SJCRH30 (cell line): Measurements from ENCODE around the gene FEZ2. TPM values are rescaled to one million over a fixed set of nuclear protein-coding genes. Genes with fewer than 3 reads are reported as not detected.
"Not testable (repeated sequence)": the region's sequence is repeated elsewhere in the genome, so short reads cannot be mapped to it uniquely, and the experiment has no call there.

Experiments used
- DNase-seq, 2 experiments: peaks; one replicate each; pipeline ENCODE4 v3.0.0-alpha.2; 2015 to 2020
- H3K27ac ChIP-seq: fragments of 250-450 bp; sonication (Bioruptor Pico); 2 replicates; pipeline ENCODE4 v1.5.1; 2020; ENCODE audit warnings: mild to moderate bottlenecking, moderate library complexity
- H3K27me3 ChIP-seq: fragments of 250-450 bp; sonication (Bioruptor Pico); 2 replicates; pipeline ENCODE4 v1.5.1; 2020; ENCODE audit warnings: mild to moderate bottlenecking, moderate library complexity
- H3K36me3 ChIP-seq: fragments of 250-450 bp; sonication (Bioruptor Pico); 2 replicates; pipeline ENCODE4 v1.5.1; 2020; ENCODE audit warnings: mild to moderate bottlenecking, moderate library complexity
- H3K4me1 ChIP-seq: fragments of 250-450 bp; sonication (Bioruptor Pico); 2 replicates; pipeline ENCODE4 v1.5.1; 2020; ENCODE audit warnings: mild to moderate bottlenecking, moderate library complexity
- H3K4me3 ChIP-seq: fragments of 250-450 bp; sonication (Bioruptor Pico); 2 replicates; pipeline ENCODE4 v1.5.1; 2020; ENCODE audit warnings: mild to moderate bottlenecking, moderate library complexity
- H3K9me3 ChIP-seq: fragments of 250-450 bp; sonication (Bioruptor Pico); replicated peaks from 2 replicates; pipeline ENCODE4 v1.5.1; 2020; ENCODE audit warnings: mild to moderate bottlenecking, moderate library complexity
- total RNA-seq: library from RNA; depleted of rRNA; stranded (reverse); fragments of >200 nt; shearing (Covaris generic); gene quantifications from 2 replicates; pipeline ENCODE4 v1.2.3, GENCODE V29; 2014

FEZ2 gene
- total RNA-seq, 1 experiment from 2014 or later = 35.6 TPM

DNA sequence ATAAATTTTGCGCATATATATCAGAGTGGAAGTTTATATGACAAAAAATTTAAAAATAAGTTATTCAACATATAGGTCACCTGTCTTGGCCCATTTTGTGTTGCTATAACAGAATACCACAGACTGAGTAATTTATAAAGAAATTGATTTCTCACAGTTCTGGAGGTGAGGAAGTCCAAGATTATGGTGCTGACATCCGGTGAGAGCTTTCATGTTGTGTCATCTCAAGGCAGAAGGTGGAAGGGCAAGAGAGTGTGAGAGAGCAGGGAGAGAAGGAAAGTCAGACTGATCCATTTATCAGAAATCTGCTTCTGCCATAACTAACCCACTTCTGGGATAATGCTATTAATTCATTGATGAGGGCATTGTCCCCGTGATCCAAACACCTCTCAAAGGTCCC is 9.0 kb upstream of the FEZ2 start:
- Histone ChIP-seq H3K27me3 (peaks cover 13% of the 10 kb centered on the region; the same call in 1 of the 2 replicates), H3K9me3 (peaks cover 6% of the 10 kb centered on the region; the same call in 1 of the 2 replicates), H3K27ac (no peak overlapping the region), H3K4me3 (no peak overlapping the region), H3K4me1 (no peaks in the 10 kb centered on the region; the same call in 1 of the 2 replicates), H3K36me3 (no peaks in the 10 kb centered on the region)
- DNase-seq = no peak

DNA sequence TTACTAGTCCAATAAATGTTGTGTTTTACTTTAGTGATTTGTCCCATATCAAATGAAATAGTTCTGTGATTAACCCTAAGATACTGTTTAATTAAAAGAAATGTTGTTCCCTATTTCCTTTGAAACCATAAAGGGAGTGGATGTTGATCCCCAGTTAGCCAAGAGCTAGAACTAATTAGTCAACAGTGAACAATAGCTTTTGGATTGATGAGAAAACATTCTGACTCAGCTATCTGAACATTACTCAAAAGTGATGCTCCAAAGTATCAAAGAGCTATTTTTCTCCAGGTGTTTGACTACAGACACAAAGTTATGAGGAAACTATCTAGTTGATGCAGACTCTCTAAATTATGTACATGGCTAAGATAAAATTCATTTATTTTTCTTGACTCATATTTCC is 7.3 kb upstream of the FEZ2 start:
- Histone ChIP-seq H3K36me3 (no peaks in the 10 kb centered on the region), H3K27me3 (peaks cover 13% of the 10 kb centered on the region; the same call in 1 of the 2 replicates), H3K4me1 (no peaks in the 10 kb centered on the region; the same call in 1 of the 2 replicates), H3K4me3 (no peak overlapping the region), H3K9me3 (peaks cover 6% of the 10 kb centered on the region; the same call in 1 of the 2 replicates), H3K27ac (no peak overlapping the region)
- DNase-seq = no peak

DNA sequence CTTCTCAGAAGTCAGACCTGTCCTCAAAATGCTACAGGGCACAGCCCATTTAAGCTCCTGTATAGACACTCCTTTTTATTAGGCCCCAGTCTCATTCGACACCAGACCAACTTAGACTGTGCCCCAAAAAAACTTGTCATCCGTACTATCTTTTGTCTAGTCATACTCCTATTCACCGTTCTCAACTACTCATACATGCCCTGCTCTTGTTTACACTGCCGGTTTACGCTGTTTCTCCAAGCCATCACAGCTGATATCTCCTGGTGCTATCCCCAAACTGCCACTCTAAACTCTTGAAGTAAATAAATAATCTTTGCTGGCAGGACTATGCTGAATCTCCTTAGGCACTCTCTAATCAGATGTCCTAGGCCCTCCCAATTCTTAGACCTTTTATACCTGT is 5.7 kb upstream of the FEZ2 start:
- not testable (repeated sequence) for H3K4me3 ChIP-seq, H3K36me3 ChIP-seq, H3K9me3 ChIP-seq, DNase-seq, H3K4me1 ChIP-seq, H3K27ac ChIP-seq
- H3K27me3 ChIP-seq = peaks cover 13% of the 10 kb centered on the region; the same call in 1 of the 2 replicates

DNA sequence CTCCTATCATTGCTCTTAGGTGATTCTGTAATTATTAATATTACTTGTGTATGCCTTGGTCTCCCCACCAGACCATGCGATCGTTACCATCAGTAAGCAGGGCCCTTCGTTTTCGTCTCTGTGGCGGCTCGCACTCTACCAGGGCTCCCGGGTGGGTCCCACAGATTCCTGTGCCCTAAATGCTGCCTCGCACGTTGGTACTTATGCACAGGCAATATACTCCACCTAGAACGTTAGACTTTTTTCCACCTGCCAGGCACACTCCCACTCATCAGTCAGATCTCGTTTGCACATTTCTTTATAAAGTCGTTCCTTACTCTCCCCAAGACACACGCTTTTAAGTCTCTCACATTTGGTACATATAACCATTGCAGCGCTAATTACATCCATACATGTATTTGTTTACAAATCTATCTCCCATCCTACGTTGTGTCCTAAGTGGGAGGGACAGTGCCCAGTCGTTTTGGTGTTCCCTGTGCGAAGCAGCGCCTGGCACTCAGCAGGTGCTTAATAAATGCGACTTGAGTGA is 901 bp downstream of the FEZ2 start:
- Histone ChIP-seq H3K4me3 (peak overlapping the region; percentile 99), H3K4me1 (peaks cover 8% of the 10 kb centered on the region), H3K9me3 (no peaks in the 10 kb centered on the region), H3K27ac (peak overlapping the region; percentile 71), H3K27me3 (no peaks in the 10 kb centered on the region), H3K36me3 (no peaks in the 10 kb centered on the region; the same call in 1 of the 2 replicates)
- no peak for DNase-seq

DNA sequence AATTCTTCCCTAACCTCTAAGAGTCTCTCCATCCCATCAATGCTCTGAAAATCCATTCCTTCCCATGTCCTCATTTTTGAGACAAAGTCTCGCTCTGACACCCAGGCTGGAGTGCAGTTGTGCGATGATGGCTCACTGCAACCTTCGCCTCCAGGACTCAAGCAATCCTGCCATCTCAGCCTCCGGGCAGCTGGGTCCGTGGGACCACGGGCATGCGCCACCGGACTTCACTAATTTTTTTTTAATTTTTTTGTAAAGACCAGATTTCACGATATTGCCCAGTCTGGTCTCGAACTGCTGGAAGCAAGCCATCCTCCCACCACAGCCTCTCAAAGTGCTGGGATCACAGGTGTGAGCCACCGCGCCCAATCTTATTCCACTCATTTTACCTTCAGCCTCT is 1.6 kb downstream of the FEZ2 start:
- H3K27me3 ChIP-seq = no peaks in the 10 kb centered on the region
- H3K4me1 ChIP-seq = peaks cover 8% of the 10 kb centered on the region
- no peaks in the 10 kb centered on the region; the same call in 1 of the 2 replicates for H3K36me3 ChIP-seq
- no peak overlapping the region for H3K4me3 ChIP-seq
- H3K9me3 ChIP-seq = no peaks in the 10 kb centered on the region
- DNase-seq = no peak
- H3K27ac ChIP-seq = no peak overlapping the region

- no peak for DNase-seq
- no peaks in the 10 kb centered on the region; the same call in 1 of the 2 replicates for H3K36me3 ChIP-seq
- no peak overlapping the region for H3K4me3 ChIP-seq
Measured at GRCh38 chr2:36594849-36595248, 3.1 kb downstream of the FEZ2 start.

DNA sequence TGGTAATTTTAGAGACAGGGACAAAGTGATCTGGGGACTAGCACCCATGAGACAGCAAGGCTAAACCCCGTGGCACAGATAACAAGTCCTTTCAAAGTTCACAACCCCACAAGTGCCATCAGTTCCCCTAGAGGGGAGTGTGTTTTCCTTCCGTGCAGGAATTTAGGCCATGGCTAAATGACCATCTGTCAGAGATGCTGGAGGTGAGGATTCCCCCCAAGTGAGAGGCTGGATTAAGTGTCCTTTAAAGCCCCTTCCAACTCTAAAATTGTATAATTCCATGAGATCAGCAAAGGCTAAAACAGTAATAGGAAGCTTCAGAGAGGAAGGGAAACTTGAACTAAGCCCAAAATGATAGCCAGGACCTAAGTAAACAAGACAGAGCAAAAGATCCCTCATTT is 8.7 kb downstream of the FEZ2 start:
- H3K27me3 ChIP-seq = no peaks in the 10 kb centered on the region
- no peak for DNase-seq
- no peaks in the 10 kb centered on the region for H3K4me1 ChIP-seq
- H3K27ac ChIP-seq = no peak overlapping the region
- H3K9me3 ChIP-seq = no peaks in the 10 kb centered on the region
- no peak overlapping the region for H3K4me3 ChIP-seq
- H3K36me3 ChIP-seq = peaks cover 20% of the 10 kb centered on the region

More at GRCh38 chr2:36594849-36595248, 3.1 kb downstream of the FEZ2 start:
- Histone ChIP-seq H3K27me3 (no peaks in the 10 kb centered on the region), H3K9me3 (no peaks in the 10 kb centered on the region), H3K4me1 (peaks cover 8% of the 10 kb centered on the region), H3K27ac (no peak overlapping the region)

- Histone ChIP-seq H3K4me1 (no peaks in the 10 kb centered on the region), H3K27me3 (no peaks in the 10 kb centered on the region), H3K4me3 (no peak overlapping the region), H3K27ac (no peak overlapping the region), H3K9me3 (no peaks in the 10 kb centered on the region), H3K36me3 (peaks cover 27% of the 10 kb centered on the region)
- no peak for DNase-seq
Measured at GRCh38 chr2:36587556-36587955, 10.4 kb downstream of the FEZ2 start.

DNA sequence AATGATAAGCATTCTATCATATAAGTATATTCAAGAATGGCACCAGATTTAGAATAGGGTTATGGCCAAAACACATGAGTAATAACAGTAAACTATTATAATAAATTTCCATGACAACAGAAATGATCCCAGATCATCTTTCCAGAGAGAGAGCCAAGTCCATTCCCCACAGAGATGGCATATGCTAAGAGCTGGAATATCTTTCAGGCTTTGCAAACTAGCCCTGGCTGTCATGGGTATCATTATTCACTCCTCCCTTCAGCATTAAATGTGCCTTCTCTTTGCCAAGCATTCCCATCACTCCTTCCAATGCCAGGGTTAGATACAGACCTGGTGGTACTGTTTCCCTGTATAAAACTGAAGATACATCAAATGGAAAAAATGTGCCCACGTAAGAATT is 10.9 kb downstream of the FEZ2 start:
- no peaks in the 10 kb centered on the region for H3K27me3 ChIP-seq
- no peaks in the 10 kb centered on the region for H3K9me3 ChIP-seq
- H3K36me3 ChIP-seq = peaks cover 31% of the 10 kb centered on the region
- H3K4me1 ChIP-seq = no peaks in the 10 kb centered on the region
- no peak for DNase-seq
- no peak overlapping the region for H3K27ac ChIP-seq
- H3K4me3 ChIP-seq = no peak overlapping the region

GRCh38 chr2:36586672-36587071 is 11.3 kb downstream of the FEZ2 start:
- Histone ChIP-seq H3K27me3 (no peaks in the 10 kb centered on the region), H3K4me3 (no peak overlapping the region), H3K9me3 (no peaks in the 10 kb centered on the region), H3K27ac (no peak overlapping the region), H3K36me3 (peaks cover 31% of the 10 kb centered on the region), H3K4me1 (no peaks in the 10 kb centered on the region)
- no peak for DNase-seq

DNA sequence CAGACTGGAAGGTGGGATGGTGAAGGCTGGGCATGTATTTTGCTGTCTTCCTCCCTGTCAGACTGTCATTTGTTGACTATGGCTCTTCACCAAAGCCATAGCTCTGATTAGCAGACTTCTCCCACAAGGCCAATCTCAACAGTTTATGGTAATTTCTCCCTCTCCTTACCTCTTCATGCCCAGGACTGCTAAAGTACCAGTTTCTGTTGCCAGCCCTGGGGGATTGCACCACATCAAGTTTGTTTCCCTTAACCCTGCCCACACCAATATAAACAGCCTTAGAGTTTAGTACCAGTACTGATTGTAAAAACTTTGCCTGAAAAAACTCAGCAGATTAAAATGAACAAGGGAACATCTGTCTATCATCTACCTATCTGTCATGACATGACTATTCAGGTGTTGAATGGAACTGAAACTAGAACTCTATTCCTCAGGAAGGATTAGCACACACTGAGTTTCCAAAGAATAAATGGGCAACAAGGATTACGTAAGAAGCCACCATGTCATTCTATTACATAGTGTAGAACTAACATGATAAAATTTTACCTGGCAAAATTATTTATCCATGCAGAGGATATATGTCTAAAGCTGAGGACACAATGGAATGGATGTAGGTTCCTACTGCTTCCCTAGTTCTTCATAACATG is 13.7 kb downstream of the FEZ2 start:
- Histone ChIP-seq H3K27me3 (no peaks in the 10 kb centered on the region), H3K36me3 (peaks cover 53% of the 10 kb centered on the region), H3K4me1 (no peaks in the 10 kb centered on the region), H3K27ac (no peak overlapping the region), H3K4me3 (no peak overlapping the region), H3K9me3 (no peaks in the 10 kb centered on the region)
- DNase-seq = no peak

DNA sequence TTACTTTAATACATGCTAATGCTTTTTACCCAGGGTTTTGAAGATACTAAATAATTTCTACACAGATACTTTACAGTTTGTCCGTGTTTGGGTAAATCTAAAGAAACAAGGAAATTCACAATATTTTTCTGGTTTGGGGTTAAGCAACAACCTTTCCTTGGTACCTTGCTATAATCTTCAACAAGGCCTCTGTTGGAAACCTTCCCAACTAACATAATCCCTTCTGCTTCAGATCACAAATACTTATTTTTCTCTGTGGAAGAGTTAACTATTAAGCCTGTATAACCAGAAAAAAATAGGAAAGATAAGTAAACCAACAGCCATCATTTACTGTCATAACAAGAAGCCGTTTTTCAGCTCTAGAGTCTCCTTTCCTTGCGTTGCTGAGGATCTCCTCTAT is 15.0 kb downstream of the FEZ2 start:
- Histone ChIP-seq H3K36me3 (peaks cover 58% of the 10 kb centered on the region), H3K4me3 (no peak overlapping the region), H3K9me3 (no peaks in the 10 kb centered on the region), H3K4me1 (no peaks in the 10 kb centered on the region), H3K27ac (no peak overlapping the region), H3K27me3 (no peaks in the 10 kb centered on the region)
- DNase-seq = no peak

DNA sequence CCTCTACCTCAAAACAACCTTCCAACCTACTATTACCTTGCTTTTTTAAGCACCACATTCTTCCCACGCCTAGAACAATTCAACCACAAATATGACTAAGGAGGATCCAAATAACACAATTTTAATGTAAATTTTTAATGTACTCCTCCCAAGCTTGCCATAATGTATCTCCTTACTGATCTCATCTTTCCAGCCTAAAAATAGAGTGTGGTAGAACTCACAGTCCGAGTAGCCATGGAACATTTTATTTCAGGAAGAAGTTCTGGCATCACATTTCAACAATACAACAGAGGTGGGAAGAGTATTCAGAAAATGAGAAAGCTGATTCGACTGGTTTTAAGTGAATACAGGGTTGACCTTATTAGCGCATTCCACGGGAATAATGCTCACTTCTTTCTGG is 15.4 kb downstream of the FEZ2 start:
- H3K36me3 ChIP-seq = peaks cover 61% of the 10 kb centered on the region
- no peak overlapping the region for H3K27ac ChIP-seq
- H3K4me1 ChIP-seq = no peaks in the 10 kb centered on the region
- H3K9me3 ChIP-seq = no peaks in the 10 kb centered on the region
- H3K4me3 ChIP-seq = no peak overlapping the region
- no peak for DNase-seq
- no peaks in the 10 kb centered on the region for H3K27me3 ChIP-seq

- H3K4me3 ChIP-seq = no peak overlapping the region
- H3K27ac ChIP-seq = no peak overlapping the region
- H3K9me3 ChIP-seq = no peaks in the 10 kb centered on the region
- H3K4me1 ChIP-seq = no peaks in the 10 kb centered on the region
- H3K27me3 ChIP-seq = no peaks in the 10 kb centered on the region
- H3K36me3 ChIP-seq = peaks cover 56% of the 10 kb centered on the region
- DNase-seq = no peak
Measured at GRCh38 chr2:36579297-36579664, 18.7 kb downstream of the FEZ2 start.

GRCh38 chr2:36578343-36579296 is 19.3 kb downstream of the FEZ2 start:
- H3K4me3 ChIP-seq = no peak overlapping the region
- no peak overlapping the region for H3K27ac ChIP-seq
- peaks cover 57% of the 10 kb centered on the region for H3K36me3 ChIP-seq
- no peak for DNase-seq
- H3K9me3 ChIP-seq = no peaks in the 10 kb centered on the region
- no peaks in the 10 kb centered on the region for H3K27me3 ChIP-seq
- H3K4me1 ChIP-seq = no peaks in the 10 kb centered on the region
